ENCODE measurements around the gene HAGHL. TPM values are rescaled to one million over a fixed set of nuclear protein-coding genes. Genes with fewer than 3 reads are reported as not detected.

The HAGHL gene
- total and polyA plus RNA-seq, 2 donors (not counting 1 experiment from before 2014, with no cell fraction given), result 3.7 to 16.3 TPM

- no peak for TF ChIP-seq CTCF (conservative IDR thresholded peaks at IDR 0.05 in 1 of 2, IDR thresholded peaks at IDR 0.05 in 1 of 2; ENCODE audit: low read depth in 1 of 2, low read length in 2 of 2)
- no peak for TF ChIP-seq EZH2 (IDR thresholded peaks at IDR 0.05; ENCODE audit: low read length, missing control alignments)
- Histone ChIP-seq H3K4me1 (ENCODE audit: control insufficient read depth, extremely low read depth, insufficient read depth, low read length) (peaks cover 2% of the 10 kb centered on the region), H3K27me3 (ENCODE audit: control insufficient read depth, insufficient read depth, low read length) (peaks cover 34% of the 10 kb centered on the region), H3K36me3 (ENCODE audit: control insufficient read depth, insufficient read depth, low read length) (no peaks in the 10 kb centered on the region), H3K9ac (ENCODE audit: insufficient read depth, low read length) (no peak overlapping the region), H3K9me3 (ENCODE audit: control insufficient read depth, insufficient read depth, low read depth, low read length) (no peaks in the 10 kb centered on the region), H3K79me2 (ENCODE audit: control insufficient read depth, insufficient read depth, low read length) (no peaks in the 10 kb centered on the region), H3K27ac (ENCODE audit: insufficient read depth, low read length) (no peak overlapping the region), H2AFZ (ENCODE audit: low read length) (no peak overlapping the region), H3K4me2 (ENCODE audit: extremely low read depth, insufficient read depth, low read length) (no peak overlapping the region), H4K20me1 (ENCODE audit: control insufficient read depth, extremely low read depth, insufficient read depth, low read length) (no peaks in the 10 kb centered on the region), H3K4me3 (replicated peaks in 1 of 4; ENCODE audit: control extremely low read depth in 1 of 4, insufficient read depth in 1 of 4, low read depth in 3 of 4, low read length in 4 of 4) (no peak overlapping the region)
- DNase-seq (ENCODE audit: low read depth in 2 of 2), result no peak
These were observed 27.8 kb upstream of the HAGHL start for GRCh38 chr16:698911-699671.

- no peaks in the 10 kb centered on the region for H4K20me1 ChIP-seq (ENCODE audit: control insufficient read depth, extremely low read depth, insufficient read depth, low read length)
- H3K9ac ChIP-seq (ENCODE audit: insufficient read depth, low read length), result no peak overlapping the region
- H3K27ac ChIP-seq (ENCODE audit: insufficient read depth, low read length), result no peak overlapping the region
- no peaks in the 10 kb centered on the region for H3K4me1 ChIP-seq (ENCODE audit: control insufficient read depth, extremely low read depth, insufficient read depth, low read length)
- no peak overlapping the region for H3K4me3 ChIP-seq (replicated peaks in 1 of 4; ENCODE audit: control extremely low read depth in 1 of 4, insufficient read depth in 1 of 4, low read depth in 3 of 4, low read length in 4 of 4)
- no peak overlapping the region for H2AFZ ChIP-seq (ENCODE audit: low read length)
- DNase-seq (ENCODE audit: low read depth in 2 of 2), result no peak
- no peaks in the 10 kb centered on the region for H3K9me3 ChIP-seq (ENCODE audit: control insufficient read depth, insufficient read depth, low read depth, low read length)
- H3K27me3 ChIP-seq (ENCODE audit: control insufficient read depth, insufficient read depth, low read length), result peaks cover 33% of the 10 kb centered on the region
- no peaks in the 10 kb centered on the region for H3K79me2 ChIP-seq (ENCODE audit: control insufficient read depth, insufficient read depth, low read length)
- no peak overlapping the region for H3K4me2 ChIP-seq (ENCODE audit: extremely low read depth, insufficient read depth, low read length)
- H3K36me3 ChIP-seq (ENCODE audit: control insufficient read depth, insufficient read depth, low read length), result no peaks in the 10 kb centered on the region
- TF ChIP-seq EZH2 (IDR thresholded peaks at IDR 0.05; ENCODE audit: low read length, missing control alignments) (peak; percentile 60), CTCF (conservative IDR thresholded peaks at IDR 0.05 in 1 of 2, IDR thresholded peaks at IDR 0.05 in 1 of 2; ENCODE audit: low read depth in 1 of 2, low read length in 2 of 2) (no peak)
These were observed 26.0 kb upstream of the HAGHL start for GRCh38 chr16:700684-701584.

- TF ChIP-seq CTCF (conservative IDR thresholded peaks at IDR 0.05 in 1 of 2, IDR thresholded peaks at IDR 0.05 in 1 of 2; ENCODE audit: low read depth in 1 of 2, low read length in 2 of 2) (no peak), EZH2 (IDR thresholded peaks at IDR 0.05; ENCODE audit: low read length, missing control alignments) (no peak)
- Histone ChIP-seq H3K9me3 (ENCODE audit: control insufficient read depth, insufficient read depth, low read depth, low read length) (no peaks in the 10 kb centered on the region), H3K27me3 (ENCODE audit: control insufficient read depth, insufficient read depth, low read length) (peaks cover 43% of the 10 kb centered on the region), H3K4me2 (ENCODE audit: extremely low read depth, insufficient read depth, low read length) (no peak overlapping the region), H3K27ac (ENCODE audit: insufficient read depth, low read length) (no peak overlapping the region), H2AFZ (ENCODE audit: low read length) (no peak overlapping the region), H3K4me1 (ENCODE audit: control insufficient read depth, extremely low read depth, insufficient read depth, low read length) (no peaks in the 10 kb centered on the region), H3K4me3 (replicated peaks in 1 of 4; ENCODE audit: control extremely low read depth in 1 of 4, insufficient read depth in 1 of 4, low read depth in 3 of 4, low read length in 4 of 4) (no peak overlapping the region), H3K36me3 (ENCODE audit: control insufficient read depth, insufficient read depth, low read length) (no peaks in the 10 kb centered on the region), H3K9ac (ENCODE audit: insufficient read depth, low read length) (no peak overlapping the region), H4K20me1 (ENCODE audit: control insufficient read depth, extremely low read depth, insufficient read depth, low read length) (no peaks in the 10 kb centered on the region), H3K79me2 (ENCODE audit: control insufficient read depth, insufficient read depth, low read length) (no peaks in the 10 kb centered on the region)
- DNase-seq (ENCODE audit: low read depth in 2 of 2), result no peak
These were observed 24.6 kb upstream of the HAGHL start for GRCh38 chr16:702341-702740.

Measured in fibroblast of lung (primary cell).